Tibial nerve (tissue), 4 donors: ENCODE results near the gene GPR171.

Source experiments
- EP300 ChIP-seq, 2 donors: sonication (generic); formaldehyde crosslinking; IDR thresholded peaks; one replicate each; pipeline ENCODE4 v1.6.1; 2017; ENCODE audit warnings: antibody characterized with exemption in 2 of 2, mild to moderate bottlenecking in 1 of 2
- POLR2A ChIP-seq, 2 donors: fragments of 450-650 bp; IDR thresholded peaks; one replicate each; pipeline ENCODE4 v1.6.1; 2017; ENCODE audit warnings: antibody characterized with exemption in 2 of 2, mild to moderate bottlenecking in 2 of 2, moderate library complexity in 2 of 2
- TF ChIP-seq, protein P1 (sequence below), 5 experiments: fragments of 200-600 bp in 3 of 5; fragments of 450-650 bp in 2 of 5; sonication (generic) in 3 of 5; IDR thresholded peaks; one replicate each; pipeline ENCODE4 v1.5.1; 2016 to 2019; ENCODE audit warnings: antibody characterized with exemption in 5 of 5, mild to moderate bottlenecking in 3 of 5, moderate library complexity in 2 of 5

DNA sequence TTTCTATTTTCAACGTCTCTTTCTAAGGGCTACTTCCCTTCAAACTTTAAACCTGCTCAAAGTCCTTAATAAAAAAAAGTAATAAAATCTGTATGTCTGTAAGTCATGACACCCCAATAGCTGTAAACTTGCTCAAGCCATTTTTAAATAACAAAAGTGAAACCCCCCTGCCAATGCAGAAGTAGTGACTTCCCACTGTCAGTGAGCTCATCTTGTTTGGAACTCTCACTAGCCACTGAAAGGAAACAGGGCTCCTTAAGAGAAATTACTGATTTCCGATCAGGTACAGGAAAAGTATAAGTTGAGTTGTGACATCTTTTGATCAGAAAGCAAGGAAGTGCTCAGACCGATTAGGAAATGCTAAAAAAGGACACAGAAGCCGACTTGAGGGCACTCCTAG is 27.6 kb upstream of the GPR171 start:
- TF ChIP-seq EP300 (IDR thresholded peaks at IDR 0.05) (no peak), POLR2A (IDR thresholded peaks at IDR 0.05) (no peak)
- TF ChIP-seq, protein P1, sequence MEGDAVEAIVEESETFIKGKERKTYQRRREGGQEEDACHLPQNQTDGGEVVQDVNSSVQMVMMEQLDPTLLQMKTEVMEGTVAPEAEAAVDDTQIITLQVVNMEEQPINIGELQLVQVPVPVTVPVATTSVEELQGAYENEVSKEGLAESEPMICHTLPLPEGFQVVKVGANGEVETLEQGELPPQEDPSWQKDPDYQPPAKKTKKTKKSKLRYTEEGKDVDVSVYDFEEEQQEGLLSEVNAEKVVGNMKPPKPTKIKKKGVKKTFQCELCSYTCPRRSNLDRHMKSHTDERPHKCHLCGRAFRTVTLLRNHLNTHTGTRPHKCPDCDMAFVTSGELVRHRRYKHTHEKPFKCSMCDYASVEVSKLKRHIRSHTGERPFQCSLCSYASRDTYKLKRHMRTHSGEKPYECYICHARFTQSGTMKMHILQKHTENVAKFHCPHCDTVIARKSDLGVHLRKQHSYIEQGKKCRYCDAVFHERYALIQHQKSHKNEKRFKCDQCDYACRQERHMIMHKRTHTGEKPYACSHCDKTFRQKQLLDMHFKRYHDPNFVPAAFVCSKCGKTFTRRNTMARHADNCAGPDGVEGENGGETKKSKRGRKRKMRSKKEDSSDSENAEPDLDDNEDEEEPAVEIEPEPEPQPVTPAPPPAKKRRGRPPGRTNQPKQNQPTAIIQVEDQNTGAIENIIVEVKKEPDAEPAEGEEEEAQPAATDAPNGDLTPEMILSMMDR (IDR thresholded peaks at IDR 0.05), result no peak
